Fibroblast of gingiva (primary cell): ENCODE measurements around the gene CCDC40.

Experiments used
- DNase-seq: peaks from one replicate; pipeline ENCODE4 v3.0.0-alpha.2; 2011; ENCODE audit warnings: low read depth

The CCDC40 gene

GRCh38 chr17:80000981-80001775 lies 35.3 kb upstream of the CCDC40 start:
- no peak for DNase-seq

DNA sequence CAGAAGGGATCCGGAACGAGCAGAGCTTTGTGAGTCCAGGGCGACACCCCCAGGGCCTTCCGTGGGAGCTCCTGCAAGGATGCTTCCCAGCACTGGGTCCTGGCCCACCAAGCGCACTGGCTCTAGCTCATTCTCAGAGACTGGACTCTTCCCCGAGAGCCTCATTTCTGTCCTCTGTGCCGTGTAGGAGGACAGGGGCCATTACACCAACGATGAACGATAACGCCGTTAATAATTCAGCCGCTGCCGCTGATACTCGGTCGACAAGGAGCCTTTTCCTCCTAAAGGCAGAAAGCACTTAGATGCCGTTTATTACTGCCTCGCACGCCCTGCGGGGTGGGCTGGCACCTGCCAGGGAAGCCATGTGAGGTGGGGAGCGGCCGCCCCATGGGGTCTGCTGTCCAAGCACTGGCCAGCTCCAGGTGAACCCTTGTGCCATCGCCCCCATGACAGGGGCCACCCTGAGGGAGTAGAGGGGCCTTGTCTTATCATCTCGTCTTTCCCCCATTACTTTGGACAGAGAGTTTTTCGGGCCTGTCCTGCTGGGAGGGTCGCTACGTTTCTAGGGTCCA lies 34.3 kb upstream of the CCDC40 start:
- DNase-seq: no peak

DNA sequence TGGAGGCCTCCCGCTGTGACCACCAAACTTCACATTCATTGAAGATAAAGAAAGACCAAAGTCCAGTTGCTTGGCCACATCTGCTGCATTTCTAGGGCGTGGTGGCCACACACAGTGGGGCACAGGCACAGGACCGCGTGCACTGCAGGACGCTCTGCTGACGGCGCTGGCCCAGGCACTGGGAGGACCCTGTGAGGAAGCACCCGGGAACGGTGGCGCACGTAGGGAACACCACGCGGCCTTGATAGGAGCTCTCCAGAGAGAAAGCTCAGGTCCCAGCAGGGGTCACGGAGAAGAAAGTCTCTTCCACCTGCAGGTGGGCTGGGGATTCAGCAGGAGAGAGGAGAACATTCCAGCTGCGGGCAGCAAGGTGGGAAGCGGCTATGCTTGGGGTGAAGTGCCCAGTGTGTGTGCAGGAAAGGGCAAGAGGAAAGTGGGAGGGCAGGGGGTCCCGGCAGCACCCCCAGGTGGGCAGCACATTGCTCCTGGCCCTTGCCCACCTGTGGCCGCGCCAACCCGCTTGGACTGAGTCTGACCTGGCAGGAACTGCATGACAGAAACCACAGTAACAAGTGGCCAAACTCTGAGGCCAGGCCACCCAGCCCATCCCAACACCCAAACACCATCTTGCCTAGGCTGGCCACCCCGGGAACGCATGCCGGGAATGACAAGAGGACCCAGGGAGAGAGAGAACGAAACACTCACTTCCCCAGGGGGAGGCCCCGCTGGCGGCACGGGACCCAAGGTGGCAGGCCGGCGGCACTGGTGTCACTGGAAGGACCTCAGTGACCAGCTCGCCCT lies 33.6 kb upstream of the CCDC40 start:
- DNase-seq: no peak

DNA sequence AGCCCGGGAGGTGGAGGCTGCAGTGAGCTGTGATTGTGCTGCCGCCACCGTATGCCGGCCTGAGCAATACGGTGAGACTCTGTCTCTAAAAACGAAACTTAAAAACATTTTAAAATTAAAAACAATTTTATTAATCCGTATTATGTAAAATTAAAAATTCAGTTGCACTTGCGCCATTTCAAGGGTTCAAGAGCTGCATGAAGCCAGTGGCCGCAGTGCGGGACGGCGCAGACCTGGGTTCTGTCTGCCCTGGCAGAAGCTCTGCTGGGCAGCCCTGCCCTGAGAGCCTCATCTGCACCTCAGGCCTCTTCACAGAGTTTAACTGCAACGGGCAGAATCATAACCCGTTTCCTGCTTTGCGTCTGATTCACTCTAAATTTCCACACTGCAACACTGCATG lies 32.5 kb upstream of the CCDC40 start:
- no peak for DNase-seq

DNA sequence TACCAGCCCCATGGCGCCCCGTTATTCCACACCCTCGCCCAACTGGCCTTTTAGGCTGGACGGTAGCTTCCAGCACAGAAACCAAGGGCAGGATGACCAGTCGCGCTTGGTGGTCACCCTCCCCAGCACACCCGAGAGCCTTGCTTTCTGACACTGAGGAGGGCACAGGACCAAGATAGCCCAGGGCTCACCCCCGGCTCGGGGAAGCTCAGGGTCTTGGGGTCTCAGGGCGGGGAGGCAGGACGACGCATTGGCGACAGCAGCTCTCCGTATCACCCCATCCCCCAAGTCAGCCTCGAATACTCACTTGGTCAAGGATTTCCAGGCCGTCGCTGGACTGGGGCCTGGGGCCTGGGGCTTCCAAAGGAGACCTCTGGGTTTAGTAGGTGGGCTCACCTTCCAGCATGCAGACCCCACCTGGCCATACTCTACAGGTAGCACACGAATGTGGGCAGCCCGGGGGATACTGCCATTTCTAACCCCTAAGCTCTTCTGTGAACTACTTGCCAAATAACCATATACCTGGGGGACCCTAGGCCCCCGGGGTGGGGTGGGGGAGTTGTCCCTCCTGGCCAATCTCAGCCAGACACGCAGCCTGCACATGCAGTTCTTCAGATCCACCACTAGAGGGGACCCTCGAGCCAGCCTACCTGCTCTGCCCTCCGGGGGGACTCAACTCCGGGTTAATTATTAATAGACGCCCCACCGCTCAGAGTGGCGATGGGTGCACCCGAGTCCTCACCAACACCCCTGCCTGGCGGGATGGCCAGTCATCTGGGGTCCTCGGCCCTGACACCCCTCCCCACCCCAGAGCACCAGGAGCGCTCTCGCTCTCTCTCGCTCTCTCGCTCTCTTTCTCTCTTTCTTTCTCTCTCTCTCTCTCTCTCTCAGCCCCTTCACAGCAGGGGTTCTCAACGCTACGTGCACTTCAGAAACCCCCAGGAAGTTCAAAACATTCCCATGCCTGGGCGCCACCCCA lies 30.8 kb upstream of the CCDC40 start:
- DNase-seq: peak; percentile 25

DNA sequence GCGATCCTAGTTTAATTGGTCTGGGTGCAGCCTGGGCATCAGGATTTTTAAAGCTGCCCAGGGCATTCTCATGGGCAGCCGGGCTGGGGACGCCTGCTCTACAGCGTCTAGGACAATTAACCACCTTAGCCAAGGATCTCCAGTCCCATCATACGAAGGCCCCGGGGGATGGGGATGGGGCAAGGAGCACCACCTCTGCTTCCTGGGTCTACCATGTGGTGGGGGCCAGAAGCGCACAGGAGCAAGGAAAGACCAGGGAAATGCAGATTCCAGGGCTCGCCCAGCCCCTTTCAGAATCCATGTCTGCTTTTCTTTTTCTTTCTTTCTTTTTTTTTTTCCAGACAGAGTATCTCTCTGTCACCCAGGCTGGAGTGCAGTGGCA lies 30.1 kb upstream of the CCDC40 start:
- no peak for DNase-seq

GRCh38 chr17:80006811-80007752 lies 29.4 kb upstream of the CCDC40 start:
- no peak for DNase-seq

DNA sequence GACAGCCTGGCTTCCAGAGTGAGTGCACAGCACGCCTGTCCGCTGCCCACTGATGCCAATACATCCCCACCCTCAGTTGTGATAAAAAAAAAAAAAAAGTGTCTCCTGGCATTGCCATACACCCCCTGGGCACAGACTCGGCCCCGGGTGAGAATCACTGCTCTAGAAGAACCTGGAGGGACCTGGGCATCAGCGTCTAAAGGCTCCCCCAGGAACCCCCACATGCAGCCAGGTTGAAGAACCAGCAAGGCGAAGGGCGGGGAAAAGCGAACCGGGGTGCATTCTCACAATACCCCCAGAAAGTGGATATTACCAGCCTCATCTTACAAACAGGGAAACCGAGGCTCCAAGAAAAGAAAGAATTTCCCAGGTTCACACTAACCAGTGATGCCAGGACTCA lies 28.5 kb upstream of the CCDC40 start:
- DNase-seq: no peak

DNA sequence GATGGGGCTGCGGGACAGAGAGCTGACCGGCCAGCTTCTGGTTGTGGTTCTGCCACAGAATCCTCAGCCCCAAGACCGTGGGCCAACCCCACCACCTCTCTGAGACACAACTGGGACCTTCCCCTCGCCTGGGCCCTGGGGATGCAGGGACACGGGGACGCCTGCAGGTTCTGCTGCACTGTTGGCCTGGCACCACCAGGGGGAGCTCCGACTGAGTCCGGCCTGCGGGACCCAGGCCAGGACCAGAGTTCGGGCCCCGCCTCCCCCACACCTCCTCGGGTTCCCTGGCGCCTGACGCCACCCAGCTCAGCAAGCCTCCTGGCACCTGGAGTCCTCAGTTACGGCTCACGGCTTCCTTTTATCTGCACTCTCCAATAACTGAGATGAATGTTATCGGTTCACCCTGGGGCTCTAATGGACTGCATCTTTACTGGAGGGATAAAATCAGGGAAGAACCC lies 28.0 kb upstream of the CCDC40 start:
- peak; percentile 40 for DNase-seq

- no peak for DNase-seq
Measured at GRCh38 chr17:80008848-80009247, 27.6 kb upstream of the CCDC40 start.

GRCh38 chr17:80009391-80010282 lies 26.8 kb upstream of the CCDC40 start:
- DNase-seq: no peak

GRCh38 chr17:80010283-80010858 lies 26.1 kb upstream of the CCDC40 start:
- DNase-seq: no peak

DNA sequence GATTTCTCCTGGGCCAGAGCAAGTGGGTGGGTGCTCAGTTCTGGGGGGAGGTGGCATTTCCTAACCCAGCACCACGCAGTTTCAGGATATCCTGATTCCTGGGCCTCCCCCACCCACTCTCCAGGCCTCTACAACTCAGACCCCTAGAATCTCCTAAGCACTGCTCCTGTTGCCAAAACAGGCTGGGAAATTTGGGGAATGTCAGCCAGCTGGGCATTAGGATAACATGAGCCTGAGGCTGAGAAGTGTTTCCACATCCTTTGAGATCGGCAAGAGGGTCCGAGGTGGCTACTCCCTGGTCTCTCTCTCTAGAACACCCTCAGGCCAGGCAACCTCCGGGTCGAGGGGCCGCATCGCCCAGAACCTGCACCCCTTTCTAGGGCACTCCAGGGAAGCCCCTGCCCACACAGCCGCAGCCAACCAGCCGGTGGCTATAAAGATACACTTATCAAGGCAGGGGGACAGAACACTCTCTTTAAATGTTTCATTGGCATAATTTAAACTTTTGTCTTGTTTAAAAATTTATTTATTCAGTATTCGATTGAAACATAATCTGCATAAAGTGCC lies 24.4 kb upstream of the CCDC40 start:
- DNase-seq: no peak

DNA sequence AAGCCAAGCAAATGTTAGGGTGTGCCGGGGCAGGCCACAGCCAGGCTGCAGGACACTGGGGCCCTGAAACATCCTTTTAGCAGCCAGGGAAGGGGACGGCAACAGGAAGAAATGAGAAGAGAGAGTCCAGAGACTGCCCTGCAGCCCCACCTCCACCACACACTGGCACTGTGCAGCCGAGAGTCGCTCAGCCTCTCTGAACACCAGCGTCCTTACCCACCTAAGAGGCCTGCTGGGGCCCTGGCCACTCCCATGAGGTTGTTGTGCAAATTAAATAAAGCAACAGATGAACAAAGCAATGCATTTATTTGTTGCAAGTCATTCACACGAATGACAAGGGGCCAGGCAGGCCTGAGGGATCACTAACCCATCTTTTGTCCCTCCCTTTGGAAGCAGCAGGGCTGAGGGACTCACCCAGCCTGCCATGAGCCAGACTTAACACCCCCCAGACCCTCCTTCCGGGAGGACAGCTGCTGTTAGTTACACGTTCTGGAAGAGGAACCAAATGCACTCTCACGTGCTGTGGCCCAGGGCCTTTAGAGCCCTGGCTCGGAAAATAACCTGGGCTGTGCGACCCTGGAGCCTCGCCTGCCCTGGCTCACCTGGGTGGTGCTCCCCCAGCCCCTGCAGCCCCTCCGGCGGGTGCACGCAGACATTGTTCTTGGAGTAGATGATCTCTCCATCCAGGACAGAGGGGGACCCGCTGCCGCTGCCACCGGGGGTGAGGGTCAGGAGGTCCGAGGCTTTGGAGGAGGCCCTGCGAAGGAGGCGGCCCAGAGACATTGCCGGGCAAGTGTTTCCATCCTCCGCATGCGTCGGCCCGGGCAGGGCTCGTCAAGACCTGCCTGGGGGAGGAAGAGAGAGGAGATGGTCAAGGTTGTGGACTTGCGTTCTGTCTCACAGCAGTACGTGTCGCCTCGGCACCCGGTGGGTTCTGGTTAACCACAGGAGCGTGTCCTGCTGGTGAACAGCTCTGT lies 23.4 kb upstream of the CCDC40 start:
- no peak for DNase-seq

DNA sequence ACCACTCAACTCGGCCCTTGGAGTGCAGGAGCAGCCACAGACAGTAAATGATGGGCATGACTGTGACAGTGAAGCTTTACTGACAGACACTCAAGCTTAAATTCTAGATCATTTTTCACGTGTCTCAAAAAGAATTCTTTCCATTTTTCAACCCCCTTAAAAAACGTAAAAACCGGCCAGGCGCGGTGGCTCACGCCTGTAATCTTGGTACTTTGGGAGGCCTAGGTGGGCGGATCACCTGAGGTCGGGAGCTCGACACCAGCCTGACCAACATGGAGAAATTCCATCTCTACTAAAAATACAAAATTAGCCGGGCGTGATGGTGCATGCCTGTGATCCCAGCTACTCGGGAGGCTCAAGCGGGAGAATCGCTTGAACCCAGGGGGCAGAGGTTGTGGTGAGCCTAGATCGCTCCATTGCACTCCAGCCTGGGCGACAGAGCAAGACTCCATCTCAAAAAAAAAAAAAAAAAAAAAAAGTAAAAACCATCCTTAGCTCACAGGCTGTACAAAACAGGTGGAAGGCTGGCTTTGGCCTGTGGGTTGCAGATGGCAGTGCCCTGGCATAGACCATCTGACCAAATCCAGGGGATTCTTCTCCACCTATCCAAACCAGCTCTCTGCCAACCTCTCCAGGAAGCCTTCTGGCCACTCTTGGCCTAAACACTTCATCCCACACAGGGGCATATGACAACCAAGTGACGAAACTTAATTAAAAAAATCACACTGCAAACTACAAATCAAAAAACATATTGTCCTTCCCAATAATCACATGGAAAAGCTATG lies 19.0 kb upstream of the CCDC40 start:
- no peak for DNase-seq

DNA sequence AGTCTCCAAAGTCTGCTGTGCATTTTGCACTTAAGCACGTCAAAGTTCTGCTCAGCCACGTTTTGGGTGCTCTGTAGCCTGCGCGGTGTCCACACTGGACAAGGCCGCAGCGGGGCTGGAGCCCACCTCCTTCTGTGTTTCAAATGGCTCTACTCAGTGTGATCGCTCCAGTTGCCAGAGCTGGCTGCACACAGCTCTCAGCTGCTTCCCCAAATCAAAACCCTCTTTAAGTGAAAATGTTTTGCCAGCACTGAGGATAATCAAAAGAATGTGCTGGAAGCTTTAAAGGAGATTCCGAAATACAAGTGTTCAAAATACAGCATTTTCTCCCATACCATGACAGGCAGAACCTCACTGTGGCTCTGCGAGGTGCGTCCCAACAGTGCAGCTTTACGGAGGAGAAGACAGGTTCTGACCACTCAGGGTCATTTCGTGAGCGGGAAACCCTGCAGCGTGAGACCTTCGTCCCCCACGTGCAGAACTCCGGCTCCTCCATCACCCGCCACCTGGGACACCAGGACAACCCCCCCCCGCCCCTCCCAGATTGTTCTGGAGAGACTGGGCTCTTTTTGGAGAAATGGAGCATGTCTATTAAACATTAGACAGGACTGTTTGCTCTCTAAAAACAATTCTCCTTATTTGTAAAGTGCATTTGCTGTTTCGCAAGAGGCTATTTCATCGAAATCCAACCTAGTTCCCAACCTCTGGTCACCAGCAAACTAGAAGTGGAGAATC lies 17.4 kb upstream of the CCDC40 start:
- peak; percentile 50 for DNase-seq
